PC-3 (cell line): Measurements from ENCODE around the gene METRN. TPM values are rescaled to one million over a fixed set of nuclear protein-coding genes. Genes with fewer than 3 reads are reported as not detected.

Source experiments
- ATAC-seq: fragments of 200-7000 bp; cut with Tn5 transposase; 2 replicates; pipeline ENCODE4 v1.9.1; 2020; ENCODE audit warnings: mild to moderate bottlenecking, moderate library complexity
- BruUV-seq: library from RNA; stranded (reverse); fragments of 400-500 nt; replicated peaks from 2 replicates; lab custom pipeline; 2021; lab: Mats Ljungman, UMichigan
- CTCF ChIA-PET: fragments of 300-600 bp; sonication (Branson Sonifier 250); formaldehyde crosslinking; loops from one replicate; lab custom pipeline; 2022; ENCODE audit warnings: antibody characterized with exemption; lab: Charles Lee
- POLR2A ChIA-PET: fragments of 300-600 bp; sonication (Branson Sonifier 250); formaldehyde crosslinking; loops from one replicate; lab custom pipeline; 2022; ENCODE audit warnings: antibody characterized with exemption; ENCODE audit not compliant: unreplicated experiment; lab: Charles Lee
- DNase-seq: peaks from one replicate; pipeline ENCODE4 v3.0.0-alpha.2; 2015
- H2AFZ ChIP-seq: fragments of 300-600 bp; sonication (generic); 2 replicates; pipeline ENCODE4 v1.6.0; 2016; ENCODE audit warnings: antibody characterized with exemption, low read length
- H3F3A ChIP-seq: fragments of 300-600 bp; sonication (generic); one replicate; pipeline ENCODE4 v1.6.0; 2017; ENCODE audit warnings: antibody characterized with exemption, low read length, control low read depth, mild to moderate bottlenecking; ENCODE audit not compliant: unreplicated experiment
- H3K27ac ChIP-seq: fragments of 300-600 bp; sonication (generic); 2 replicates; pipeline ENCODE4 v1.5.1; 2016; ENCODE audit warnings: mild to moderate bottlenecking, low read length
- H3K27me3 ChIP-seq: fragments of 300-600 bp; sonication (generic); 2 replicates; pipeline ENCODE4 v1.6.1; 2016; ENCODE audit warnings: low read length, mixed read lengths
- H3K36me3 ChIP-seq: fragments of 300-600 bp; sonication (generic); 2 replicates; pipeline ENCODE4 v1.6.1; 2016; ENCODE audit warnings: low read depth, mixed run types, low read length, mixed read lengths
- H3K4me1 ChIP-seq: fragments of 300-600 bp; sonication (generic); 2 replicates; pipeline ENCODE4 v1.5.1; 2016; ENCODE audit warnings: low read length; ENCODE audit not compliant: insufficient read depth
- H3K4me2 ChIP-seq: fragments of 300-600 bp; sonication (generic); 2 replicates; pipeline ENCODE4 v1.6.0; 2016; ENCODE audit warnings: low read length
- H3K4me3 ChIP-seq: fragments of 300-600 bp; sonication (generic); 2 replicates; pipeline ENCODE4 v1.5.1; 2016; ENCODE audit warnings: mild to moderate bottlenecking, low read length, mixed read lengths
- H3K79me2 ChIP-seq: fragments of 300-600 bp; sonication (generic); 2 replicates; pipeline ENCODE4 v1.6.1; 2017; ENCODE audit warnings: low read length, mixed read lengths
- H3K9ac ChIP-seq: fragments of 300-600 bp; sonication (generic); 2 replicates; pipeline ENCODE4 v1.6.0; 2016; ENCODE audit warnings: mild to moderate bottlenecking, low read length
- H3K9me2 ChIP-seq: fragments of 300-600 bp; sonication (generic); replicated peaks from 2 replicates; pipeline ENCODE4 v1.6.1; 2016; ENCODE audit warnings: mixed run types, low read length, mixed read lengths
- H3K9me3 ChIP-seq: fragments of 300-600 bp; sonication (generic); 2 replicates; pipeline ENCODE4 v1.6.1; 2016; ENCODE audit warnings: low read length, mixed read lengths
- H4K20me1 ChIP-seq: fragments of 300-600 bp; sonication (generic); 2 replicates; pipeline ENCODE4 v1.6.1; 2016; ENCODE audit warnings: low read length, mixed read lengths
- EZH2 ChIP-seq: fragments of 300-600 bp; sonication (generic); IDR thresholded peaks from one replicate; pipeline ENCODE4 v1.6.1; 2017; ENCODE audit warnings: antibody characterized with exemption, mild to moderate bottlenecking, low read length; ENCODE audit not compliant: unreplicated experiment
- EZH2phosphoT487 ChIP-seq: fragments of 300-600 bp; sonication (generic); IDR thresholded peaks from 2 replicates; pipeline ENCODE4 v1.6.1; 2018; ENCODE audit warnings: mild to moderate bottlenecking, antibody characterized with exemption, low read length, borderline replicate concordance
- intact Hi-C: fragments of 100-400 bp; cut with micrococcal nuclease; formaldehyde crosslinking; loops from 2 replicates; pipeline ENCODE4 v1.9.0; 2023
- total RNA-seq: library from RNA; depleted of rRNA; stranded (reverse); fragments of >200 nt; gene quantifications from 2 replicates; pipeline ENCODE4 v1.2.3, GENCODE V29; 2014
- TF ChIP-seq, protein P1 (sequence below): fragments of 300-600 bp; sonication (generic); conservative IDR thresholded peaks from 2 replicates; pipeline ENCODE4 v1.5.1; 2017; ENCODE audit warnings: antibody characterized with exemption, low read depth, mild to moderate bottlenecking, low read length

Gene METRN
- total RNA-seq, 1 experiment from 2014 or later = 320 TPM

DNA sequence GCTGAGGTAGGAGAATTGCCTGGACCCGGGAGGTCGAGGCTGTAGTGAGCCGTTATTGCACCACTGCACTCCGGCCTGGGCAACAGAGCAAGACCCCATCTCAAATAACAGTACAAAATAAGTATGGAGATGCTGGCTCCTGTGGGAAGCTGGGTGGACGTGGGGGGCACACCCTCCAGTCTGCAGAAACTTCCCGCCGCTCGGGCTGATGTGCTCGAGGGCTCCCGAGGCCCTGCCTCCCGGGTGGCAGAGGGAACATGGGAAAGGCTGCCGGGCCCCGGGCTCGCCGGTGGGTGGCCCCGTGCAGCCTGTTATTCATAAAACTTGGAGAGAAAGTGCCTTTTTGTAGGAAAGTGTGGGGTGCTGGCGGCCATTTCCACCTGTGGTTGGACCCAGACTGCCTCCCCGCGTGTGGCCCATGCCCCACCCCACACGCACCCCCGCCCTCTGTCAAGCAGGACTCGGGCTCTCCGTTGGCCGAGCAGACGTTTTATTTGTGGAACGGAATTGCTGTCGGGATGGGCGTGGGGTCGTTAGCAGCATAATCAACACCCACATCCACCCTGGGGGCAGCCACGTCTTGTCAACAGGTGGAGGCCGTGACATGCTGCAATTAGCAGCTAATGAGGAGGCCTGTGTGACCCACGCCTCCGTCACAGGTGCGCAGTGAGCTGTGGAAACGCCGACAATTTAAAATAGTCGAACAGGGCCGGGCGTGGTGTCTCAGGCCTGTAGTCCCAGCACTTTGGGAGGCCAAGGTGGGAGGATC lies 33.2 kb downstream of the METRN start:
- no peak overlapping the region for H3K4me3 ChIP-seq
- DNase-seq = no peak
- no peaks in the 10 kb centered on the region for H3F3A ChIP-seq
- no peaks in the 10 kb centered on the region for H3K36me3 ChIP-seq
- ChIA-PET CTCF (no interaction called here), POLR2A (no interaction called here)
- no peaks in the 10 kb centered on the region for H4K20me1 ChIP-seq
- H3K9me3 ChIP-seq = no peaks in the 10 kb centered on the region
- no peaks in the 10 kb centered on the region for H3K9me2 ChIP-seq
- no TSS peak for BruUV-seq
- TF ChIP-seq, protein P1, sequence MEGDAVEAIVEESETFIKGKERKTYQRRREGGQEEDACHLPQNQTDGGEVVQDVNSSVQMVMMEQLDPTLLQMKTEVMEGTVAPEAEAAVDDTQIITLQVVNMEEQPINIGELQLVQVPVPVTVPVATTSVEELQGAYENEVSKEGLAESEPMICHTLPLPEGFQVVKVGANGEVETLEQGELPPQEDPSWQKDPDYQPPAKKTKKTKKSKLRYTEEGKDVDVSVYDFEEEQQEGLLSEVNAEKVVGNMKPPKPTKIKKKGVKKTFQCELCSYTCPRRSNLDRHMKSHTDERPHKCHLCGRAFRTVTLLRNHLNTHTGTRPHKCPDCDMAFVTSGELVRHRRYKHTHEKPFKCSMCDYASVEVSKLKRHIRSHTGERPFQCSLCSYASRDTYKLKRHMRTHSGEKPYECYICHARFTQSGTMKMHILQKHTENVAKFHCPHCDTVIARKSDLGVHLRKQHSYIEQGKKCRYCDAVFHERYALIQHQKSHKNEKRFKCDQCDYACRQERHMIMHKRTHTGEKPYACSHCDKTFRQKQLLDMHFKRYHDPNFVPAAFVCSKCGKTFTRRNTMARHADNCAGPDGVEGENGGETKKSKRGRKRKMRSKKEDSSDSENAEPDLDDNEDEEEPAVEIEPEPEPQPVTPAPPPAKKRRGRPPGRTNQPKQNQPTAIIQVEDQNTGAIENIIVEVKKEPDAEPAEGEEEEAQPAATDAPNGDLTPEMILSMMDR = no peak
- TF ChIP-seq EZH2 (no peak), EZH2phosphoT487 (no peak)
- no peak for ATAC-seq
- no peak overlapping the region for H3K27ac ChIP-seq
- H3K4me2 ChIP-seq = no peak overlapping the region
- H3K27me3 ChIP-seq = no peaks in the 10 kb centered on the region
- intact Hi-C loops = no loop called here
- no peak overlapping the region for H3K9ac ChIP-seq
- no peak overlapping the region for H2AFZ ChIP-seq
- H3K79me2 ChIP-seq = no peaks in the 10 kb centered on the region
- no peaks in the 10 kb centered on the region for H3K4me1 ChIP-seq

DNA sequence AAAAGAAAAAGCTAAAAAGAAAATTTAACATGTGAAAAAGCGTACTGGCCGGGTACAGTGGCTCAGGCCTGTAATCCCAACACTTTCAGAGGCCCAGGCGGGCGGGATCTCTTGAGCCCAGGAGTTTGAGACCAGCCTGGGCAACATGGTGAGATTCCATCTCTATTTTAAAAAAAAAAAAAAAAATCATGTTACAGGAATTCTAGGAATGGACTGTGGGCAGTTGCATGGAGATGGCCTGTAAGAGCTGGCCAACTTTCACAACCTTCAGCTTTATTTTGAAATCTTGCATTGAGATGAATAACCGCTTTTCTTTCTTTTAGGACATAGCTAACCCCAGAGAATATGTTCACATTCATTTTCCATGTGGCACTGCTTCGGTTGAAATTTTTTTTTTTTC lies 34.1 kb downstream of the METRN start:
- ATAC-seq (no peak), DNase-seq (no peak)
- TF ChIP-seq, protein P1 = no peak
- TF ChIP-seq EZH2phosphoT487 (no peak), EZH2 (no peak)
- Histone ChIP-seq H3K4me3 (no peak overlapping the region), H3K4me1 (no peaks in the 10 kb centered on the region), H3K4me2 (no peak overlapping the region), H3K79me2 (no peaks in the 10 kb centered on the region), H3K9me3 (no peaks in the 10 kb centered on the region), H3F3A (no peaks in the 10 kb centered on the region), H3K9ac (no peak overlapping the region), H3K9me2 (no peaks in the 10 kb centered on the region), H3K27me3 (no peaks in the 10 kb centered on the region), H3K27ac (no peak overlapping the region), H2AFZ (no peak overlapping the region), H3K36me3 (no peaks in the 10 kb centered on the region), H4K20me1 (no peaks in the 10 kb centered on the region)
- POLR2A ChIA-PET = interaction anchor here (0.7 kb wide), 1 partner anchor 30 kb away, joined by 6 read pairs; no protein-coding TSS in a partner anchor
- intact Hi-C loops = no loop called here
- CTCF ChIA-PET = no interaction called here
- no TSS peak for BruUV-seq

DNA sequence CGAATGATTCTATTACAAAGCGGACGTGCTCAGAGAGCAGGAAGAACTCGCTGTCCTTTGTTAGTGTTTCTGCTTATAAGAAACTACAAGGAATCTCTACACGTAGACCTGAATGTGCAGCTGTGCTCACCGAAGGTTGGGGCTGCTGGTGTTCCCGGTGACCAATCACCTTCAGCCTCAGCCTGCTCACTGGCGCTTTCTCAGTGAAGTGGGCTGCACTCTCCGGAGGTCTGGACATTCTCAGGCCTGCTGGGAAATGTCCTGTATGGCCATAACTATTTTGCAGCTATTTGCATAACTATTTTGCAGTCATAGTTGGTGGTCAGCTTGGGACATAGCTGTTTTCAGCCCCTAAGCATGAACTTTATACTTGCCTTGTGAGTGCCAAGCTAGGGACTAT lies 35.6 kb downstream of the METRN start:
- CTCF ChIA-PET = no interaction called here
- no peak for DNase-seq
- Histone ChIP-seq H4K20me1 (no peaks in the 10 kb centered on the region), H3K79me2 (no peaks in the 10 kb centered on the region), H3K4me3 (no peak overlapping the region), H3K9ac (no peak overlapping the region), H3K36me3 (no peaks in the 10 kb centered on the region), H3F3A (no peaks in the 10 kb centered on the region), H3K4me1 (no peaks in the 10 kb centered on the region), H3K27me3 (no peaks in the 10 kb centered on the region), H3K9me2 (no peaks in the 10 kb centered on the region), H3K27ac (no peak overlapping the region), H3K9me3 (no peaks in the 10 kb centered on the region), H3K4me2 (no peak overlapping the region), H2AFZ (no peak overlapping the region)
- intact Hi-C loops = no loop called here
- TF ChIP-seq EZH2phosphoT487 (no peak), EZH2 (no peak)
- TF ChIP-seq, protein P1 = no peak
- POLR2A ChIA-PET = no interaction called here
- no TSS peak for BruUV-seq
- ATAC-seq = no peak
